GM19468 (cell line): Measurements from ENCODE around the gene RPUSD4.

ENCODE experiments used
- ATAC-seq: cut with Tn5 transposase; IDR thresholded peaks from one replicate; pipeline ENCODE4 v1.9.1; 2021; ENCODE audit warnings: mild to moderate bottlenecking, moderate library complexity, moderate number of reproducible peaks; ENCODE audit not compliant: unreplicated experiment; ENCODE audit errors: extremely low read depth

RPUSD4 gene

GRCh38 chr11:126160345-126161022 is 51.0 kb downstream of the RPUSD4 start:
- ATAC-seq: no peak

DNA sequence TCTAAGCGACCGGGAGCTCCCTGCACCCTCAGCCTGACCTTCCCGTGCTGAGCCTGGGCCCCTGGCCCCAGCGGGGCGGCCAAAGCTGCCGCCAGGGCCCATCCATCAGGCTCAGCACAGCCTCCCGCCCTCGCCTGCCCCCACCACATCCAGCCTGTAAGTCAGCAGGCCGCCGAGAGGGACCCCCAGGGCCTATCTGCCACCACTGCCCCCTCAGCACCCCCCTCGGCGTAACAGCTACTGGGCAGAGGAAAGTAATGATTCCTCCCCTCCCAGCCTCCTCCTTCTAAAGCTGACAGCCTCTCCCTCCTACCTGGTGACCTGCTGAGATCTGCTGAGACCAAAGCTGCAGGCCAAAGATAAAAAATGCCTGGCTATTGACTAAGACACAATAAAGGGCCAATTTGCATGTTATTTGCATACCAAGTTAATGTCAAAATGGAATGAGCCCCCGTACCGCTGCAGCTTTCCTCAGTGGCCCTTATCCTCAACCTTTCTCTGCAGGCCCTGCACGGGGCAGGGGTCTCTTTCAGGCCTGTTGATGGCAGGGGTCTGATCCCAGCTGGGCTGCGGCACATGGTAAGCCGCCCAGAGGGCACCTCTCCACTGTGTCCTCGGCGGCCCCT is 51.6 kb downstream of the RPUSD4 start:
- ATAC-seq: no peak

DNA sequence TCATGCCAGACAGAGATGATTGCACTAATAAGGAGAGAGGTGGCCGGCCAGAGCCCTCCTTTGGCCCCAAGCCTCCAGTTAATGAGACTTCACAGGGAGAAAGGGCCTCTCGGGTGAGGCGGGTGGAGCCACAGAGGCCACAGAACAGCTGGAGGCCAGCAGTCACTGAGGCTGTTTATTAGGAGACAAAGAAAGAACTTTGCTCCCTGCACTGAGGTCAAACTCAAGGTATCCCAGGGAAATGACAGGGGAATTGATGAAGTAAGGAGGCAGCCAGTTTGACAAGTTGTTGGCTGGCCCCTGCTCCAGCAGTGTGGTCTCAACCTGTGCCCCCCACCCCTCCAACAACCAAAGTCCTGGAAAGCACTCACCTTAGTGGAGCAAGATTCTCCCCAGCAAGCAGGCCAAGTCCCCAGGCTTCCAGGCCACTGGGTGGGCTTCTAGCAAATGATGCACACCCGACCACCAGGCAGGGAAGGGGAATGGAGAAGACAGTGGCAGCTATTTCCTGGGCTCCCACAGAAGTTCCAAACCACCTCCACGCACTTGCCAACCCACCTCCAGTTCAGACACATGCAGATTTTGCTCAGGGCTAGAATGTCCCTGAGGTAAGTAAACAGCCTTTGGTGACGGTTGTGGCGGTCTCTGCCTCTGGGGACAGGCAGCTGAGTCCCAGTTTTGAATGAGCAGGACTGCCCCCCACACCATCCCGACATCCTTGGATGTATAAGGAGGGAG is 53.2 kb downstream of the RPUSD4 start:
- ATAC-seq: no peak

DNA sequence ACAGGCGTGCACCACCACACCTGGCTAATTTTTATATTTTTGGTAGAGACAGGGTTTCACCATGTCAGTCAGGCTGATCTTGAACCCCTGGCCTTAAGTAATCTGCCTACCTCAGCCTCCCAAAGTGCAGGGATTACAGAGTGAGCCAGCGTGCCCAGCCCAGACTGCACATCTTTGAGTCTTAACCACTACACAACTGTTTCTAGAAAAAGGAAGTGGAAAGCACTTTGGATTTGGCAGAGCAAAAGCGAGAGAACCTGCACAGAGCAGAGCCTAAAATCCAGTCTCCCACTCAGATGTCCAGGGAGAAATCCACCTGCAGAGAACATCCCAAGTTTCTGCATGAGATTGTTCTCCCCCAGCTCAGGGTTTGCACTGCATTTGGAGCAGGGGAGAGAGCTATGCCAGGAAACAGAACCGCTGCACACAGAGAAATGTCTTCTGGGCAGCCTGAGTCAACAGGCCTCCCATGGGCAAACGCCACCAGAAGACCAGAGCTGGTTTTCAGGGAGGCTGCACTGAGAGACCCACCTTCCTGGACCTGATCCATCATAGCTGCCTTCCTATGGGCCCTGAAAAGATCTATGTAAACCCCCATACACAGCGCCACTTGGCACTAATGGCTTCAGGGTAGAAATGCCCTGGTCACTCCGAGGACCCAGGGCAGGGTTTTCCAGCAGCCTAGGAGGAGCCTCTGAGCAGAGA is 54.0 kb downstream of the RPUSD4 start:
- no peak for ATAC-seq

DNA sequence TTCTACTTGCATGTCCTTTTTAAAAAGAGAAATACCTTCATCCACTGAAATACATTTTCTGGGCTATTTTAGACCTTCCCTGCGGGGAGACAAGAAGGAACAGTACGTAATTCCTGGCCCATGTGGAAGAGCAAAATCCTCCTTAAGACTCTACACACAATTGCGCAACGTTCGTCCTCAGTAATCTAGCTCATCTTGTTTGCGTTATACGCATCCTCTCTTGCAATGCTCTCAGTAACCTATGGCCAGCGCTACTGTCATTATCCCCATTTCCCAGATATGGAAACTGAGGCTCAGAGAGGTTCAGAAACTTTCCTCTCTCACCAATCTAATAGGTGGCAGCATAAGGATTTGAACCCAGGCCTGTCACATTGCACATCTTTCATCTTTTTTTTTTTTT is 54.6 kb downstream of the RPUSD4 start:
- ATAC-seq: no peak

- ATAC-seq: no peak
Measured at GRCh38 chr11:126155402-126156187, 55.9 kb downstream of the RPUSD4 start.

DNA sequence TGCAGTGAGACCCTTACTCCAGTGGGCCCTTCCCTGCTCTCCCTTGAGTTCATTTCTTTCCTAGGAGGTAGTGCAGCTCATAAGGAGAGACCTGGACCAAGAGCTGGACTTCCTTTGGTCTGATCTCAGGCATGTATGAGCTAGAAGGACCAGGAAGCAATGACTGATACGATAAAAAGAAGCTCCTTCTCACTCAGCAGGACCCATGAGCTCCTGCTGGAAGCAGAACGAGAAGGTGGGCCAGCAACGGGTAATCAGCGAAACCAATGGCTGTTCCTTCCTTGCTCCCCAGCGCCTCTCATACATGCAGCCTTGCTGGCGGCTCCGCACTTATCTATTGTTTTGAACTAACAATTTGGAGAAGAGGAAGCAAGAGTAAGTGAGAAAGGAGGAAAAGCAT is 56.8 kb downstream of the RPUSD4 start:
- ATAC-seq: no peak

DNA sequence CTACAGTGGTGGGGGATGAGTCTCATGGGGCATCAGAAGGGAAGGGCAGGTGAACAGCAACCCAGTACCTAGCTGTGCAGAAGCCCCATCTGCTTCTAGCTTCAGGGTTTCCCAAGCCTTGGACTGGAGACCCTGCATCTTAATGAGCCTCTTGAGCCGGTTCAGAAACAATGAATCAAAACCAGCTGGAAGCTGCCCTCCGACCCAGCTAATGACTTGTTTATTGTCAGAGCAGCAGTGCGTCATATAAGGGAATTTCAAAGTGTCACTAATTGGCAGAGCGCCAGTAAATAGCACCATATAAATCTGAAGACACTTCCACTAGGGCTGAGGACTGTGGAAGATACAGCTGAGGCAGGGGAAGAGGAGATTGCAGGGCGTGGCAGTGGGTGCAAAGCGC is 57.5 kb downstream of the RPUSD4 start:
- no peak for ATAC-seq

DNA sequence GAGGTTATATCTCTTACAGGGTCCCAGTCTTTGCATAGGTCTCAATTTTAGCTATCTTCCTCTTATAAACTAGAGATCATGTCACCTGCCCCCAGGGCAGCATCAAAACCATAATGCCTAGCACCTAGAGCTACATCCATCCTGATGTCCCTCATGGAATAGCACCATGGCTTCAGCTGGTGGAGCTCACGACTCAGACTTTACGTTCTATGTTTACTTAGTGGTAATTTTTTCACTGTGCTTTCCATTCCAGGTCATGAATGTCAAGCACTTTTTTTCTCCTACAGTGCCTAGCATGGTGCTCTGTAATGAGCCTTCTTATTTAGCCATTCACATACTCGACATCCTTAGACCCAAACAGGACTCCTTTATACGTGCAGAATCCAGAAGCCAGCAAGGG is 58.4 kb downstream of the RPUSD4 start:
- no peak for ATAC-seq

- ATAC-seq: no peak
Measured at GRCh38 chr11:126152586-126152985, 58.9 kb downstream of the RPUSD4 start.

GRCh38 chr11:126152152-126152551 is 59.3 kb downstream of the RPUSD4 start:
- no peak for ATAC-seq
